ENCODE data around the gene OLFML2A.
"Not testable (repeated sequence)": the region's sequence is repeated elsewhere in the genome, so short reads cannot be mapped to it uniquely, and the experiment has no call there.

The OLFML2A gene

GRCh38 chr9:124844291-124844690 is 67.4 kb downstream of the OLFML2A start:
- H3K27ac ChIP-seq (ENCODE audit: low read depth, low read length): no peak overlapping the region
- no peak overlapping the region for H4K12ac ChIP-seq (ENCODE audit: low read depth, low read length)
- DNase-seq: no peak

DNA sequence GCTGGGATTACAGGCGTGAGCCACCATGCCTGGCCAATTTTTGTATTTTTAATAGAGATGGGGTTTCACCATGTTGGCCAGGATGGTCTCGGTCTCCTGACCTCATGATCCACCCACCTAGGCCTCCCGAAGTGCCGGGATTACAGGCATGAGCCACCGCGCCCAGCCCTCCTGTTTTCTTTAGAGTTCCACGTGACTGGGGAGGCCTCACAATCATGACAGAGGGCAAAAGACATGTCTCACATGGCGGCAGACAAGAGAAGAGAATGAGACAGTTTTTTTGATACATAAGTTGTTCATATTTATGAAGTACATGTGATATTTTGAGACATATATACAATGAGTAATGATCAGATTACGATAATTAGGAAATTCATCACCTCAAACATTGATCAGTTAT is 69.5 kb downstream of the OLFML2A start:
- H3K27me3 ChIP-seq (ENCODE audit: insufficient read depth, low read length); H3K9me3 ChIP-seq (ENCODE audit: insufficient read depth, low read depth, low read length); H3K4me2 ChIP-seq (ENCODE audit: low read length); H2BK12ac ChIP-seq (ENCODE audit: low read length); H2BK5ac ChIP-seq (ENCODE audit: low read depth, low read length, poor library complexity); H4K91ac ChIP-seq (ENCODE audit: low read depth, low read length); H2AK5ac ChIP-seq (ENCODE audit: low read length); DNase-seq; H3K4me3 ChIP-seq (ENCODE audit: low read depth, low read length); H3K14ac ChIP-seq (ENCODE audit: low read length); H3K9ac ChIP-seq (ENCODE audit: low read length); H3K36me3 ChIP-seq (ENCODE audit: control insufficient read depth in 1 of 2, insufficient read depth in 2 of 2, low read length in 2 of 2); H3K4ac ChIP-seq (ENCODE audit: low read depth, low read length); H3K27ac ChIP-seq (ENCODE audit: low read depth, low read length); H3K79me2 ChIP-seq (ENCODE audit: control insufficient read depth, insufficient read depth, low read length, poor library complexity); H3K23ac ChIP-seq (ENCODE audit: low read length); H2AFZ ChIP-seq (ENCODE audit: insufficient read depth, low read length, poor library complexity); H4K12ac ChIP-seq (ENCODE audit: low read depth, low read length); H4K8ac ChIP-seq (ENCODE audit: low read depth, low read length); H2BK120ac ChIP-seq (ENCODE audit: insufficient read depth, low read length, poor library complexity); H3K18ac ChIP-seq (ENCODE audit: low read length): not testable (repeated sequence)
- Histone ChIP-seq H3K79me1 (ENCODE audit: low read length) (peaks cover 17% of the 10 kb centered on the region), H3K4me1 (ENCODE audit: control insufficient read depth in 1 of 2, insufficient read depth in 2 of 2, low read length in 2 of 2) (peaks cover 9 to 12% of the 10 kb centered on the region in 2 experiments)
- no CpG with 5 or more reads among the region's 9 CpGs for WGBS (ENCODE audit: extremely low coverage, insufficient coverage, insufficient read length)

More at GRCh38 chr9:124844291-124844690, 67.4 kb downstream of the OLFML2A start:
- Histone ChIP-seq H3K36me3 (ENCODE audit: control insufficient read depth in 1 of 2, insufficient read depth in 2 of 2, low read length in 2 of 2) (no peaks in the 10 kb centered on the region), H3K4me2 (ENCODE audit: low read length) (no peak overlapping the region), H3K4me3 (ENCODE audit: low read depth, low read length) (no peak overlapping the region), H4K91ac (ENCODE audit: low read depth, low read length) (peak overlapping the region; percentile 43), H2BK12ac (ENCODE audit: low read length) (peak overlapping the region; percentile 65), H3K79me1 (ENCODE audit: low read length) (peaks cover 6% of the 10 kb centered on the region), H4K8ac (ENCODE audit: low read depth, low read length) (no peak overlapping the region), H2BK5ac (ENCODE audit: low read depth, low read length, poor library complexity) (no peak overlapping the region), H3K27me3 (ENCODE audit: insufficient read depth, low read length) (no peaks in the 10 kb centered on the region), H2AK5ac (ENCODE audit: low read length) (no peak overlapping the region), H3K9me3 (ENCODE audit: insufficient read depth, low read depth, low read length) (no peaks in the 10 kb centered on the region), H3K23ac (ENCODE audit: low read length) (no peak overlapping the region), H3K9ac (ENCODE audit: low read length) (no peak overlapping the region), H3K4me1 (ENCODE audit: control insufficient read depth in 1 of 2, insufficient read depth in 2 of 2, low read length in 2 of 2) (peaks cover 13% of the 10 kb centered on the region in 2 experiments), H3K14ac (ENCODE audit: low read length) (no peak overlapping the region), H2BK120ac (ENCODE audit: insufficient read depth, low read length, poor library complexity) (no peak overlapping the region), H3K18ac (ENCODE audit: low read length) (no peak overlapping the region), H2AFZ (ENCODE audit: insufficient read depth, low read length, poor library complexity) (no peak overlapping the region), H3K4ac (ENCODE audit: low read depth, low read length) (no peak overlapping the region), H3K79me2 (ENCODE audit: control insufficient read depth, insufficient read depth, low read length, poor library complexity) (peaks cover 2% of the 10 kb centered on the region)
- no CpG with 5 or more reads among the region's 4 CpGs for whole genome bisulfite sequencing (ENCODE audit: extremely low coverage, insufficient coverage, insufficient read length)

GRCh38 chr9:124846969-124847368 is 70.0 kb downstream of the OLFML2A start:
- no CpG with 5 or more reads among the region's 6 CpGs for WGBS (ENCODE audit: extremely low coverage, insufficient coverage, insufficient read length)
- no peak overlapping the region for H2AK5ac ChIP-seq (ENCODE audit: low read length)
- H3K27me3 ChIP-seq (ENCODE audit: insufficient read depth, low read length): no peaks in the 10 kb centered on the region
- H4K8ac ChIP-seq (ENCODE audit: low read depth, low read length): no peak overlapping the region
- no peak overlapping the region for H3K27ac ChIP-seq (ENCODE audit: low read depth, low read length)
- no peak overlapping the region for H4K91ac ChIP-seq (ENCODE audit: low read depth, low read length)
- H3K4me2 ChIP-seq (ENCODE audit: low read length): no peak overlapping the region
- H2BK12ac ChIP-seq (ENCODE audit: low read length): peak overlapping the region; percentile 17
- H3K79me2 ChIP-seq (ENCODE audit: control insufficient read depth, insufficient read depth, low read length, poor library complexity): peaks cover 8% of the 10 kb centered on the region
- H3K9me3 ChIP-seq (ENCODE audit: insufficient read depth, low read depth, low read length): no peaks in the 10 kb centered on the region
- no peak overlapping the region for H2BK5ac ChIP-seq (ENCODE audit: low read depth, low read length, poor library complexity)
- H2BK120ac ChIP-seq (ENCODE audit: insufficient read depth, low read length, poor library complexity): no peak overlapping the region
- H2AFZ ChIP-seq (ENCODE audit: insufficient read depth, low read length, poor library complexity): no peak overlapping the region
- H3K4ac ChIP-seq (ENCODE audit: low read depth, low read length): no peak overlapping the region
- H4K12ac ChIP-seq (ENCODE audit: low read depth, low read length): no peak overlapping the region
- no peak overlapping the region for H3K4me3 ChIP-seq (ENCODE audit: low read depth, low read length)
- H3K36me3 ChIP-seq (ENCODE audit: control insufficient read depth in 1 of 2, insufficient read depth in 2 of 2, low read length in 2 of 2): no peaks in the 10 kb centered on the region
- peaks cover 10 to 15% of the 10 kb centered on the region in 2 experiments for H3K4me1 ChIP-seq (ENCODE audit: control insufficient read depth in 1 of 2, insufficient read depth in 2 of 2, low read length in 2 of 2)
- H3K18ac ChIP-seq (ENCODE audit: low read length): no peak overlapping the region
- DNase-seq: no peak
- peaks cover 17% of the 10 kb centered on the region for H3K79me1 ChIP-seq (ENCODE audit: low read length)
- H3K9ac ChIP-seq (ENCODE audit: low read length): no peak overlapping the region
- no peak overlapping the region for H3K23ac ChIP-seq (ENCODE audit: low read length)
- no peak overlapping the region for H3K14ac ChIP-seq (ENCODE audit: low read length)

DNA sequence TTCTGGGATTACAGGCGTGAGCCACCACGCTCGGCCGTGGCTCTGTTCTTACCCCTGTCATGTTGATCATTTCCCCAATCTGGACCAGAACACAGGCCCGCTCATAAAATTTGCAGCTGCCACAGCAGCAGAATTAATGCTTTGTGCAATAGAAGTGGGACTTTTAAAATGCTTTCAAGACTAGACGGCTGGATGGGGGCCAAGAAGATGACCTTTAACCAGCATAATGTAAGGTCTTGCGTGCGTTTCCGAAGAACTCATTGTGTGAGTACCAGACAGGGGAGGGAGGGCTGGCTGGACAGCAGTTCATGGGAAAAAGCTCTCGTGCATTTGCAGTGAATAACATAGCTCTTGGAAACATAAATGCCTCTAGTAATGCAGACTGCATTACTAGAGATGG is 72.9 kb downstream of the OLFML2A start:
- H3K79me1 ChIP-seq (ENCODE audit: low read length): peaks cover 26% of the 10 kb centered on the region
- no peak for DNase-seq
- H3K27ac ChIP-seq (ENCODE audit: low read depth, low read length): peak overlapping the region; percentile 63
- WGBS (ENCODE audit: extremely low coverage, insufficient coverage, insufficient read length): no CpG with 5 or more reads among the region's 10 CpGs
- H3K18ac ChIP-seq (ENCODE audit: low read length): no peak overlapping the region
- no peak overlapping the region for H4K12ac ChIP-seq (ENCODE audit: low read depth, low read length)
- no peak overlapping the region for H3K23ac ChIP-seq (ENCODE audit: low read length)
- H3K36me3 ChIP-seq (ENCODE audit: control insufficient read depth in 1 of 2, insufficient read depth in 2 of 2, low read length in 2 of 2): no peaks in the 10 kb centered on the region
- H3K4ac ChIP-seq (ENCODE audit: low read depth, low read length): no peak overlapping the region
- no peak overlapping the region for H4K91ac ChIP-seq (ENCODE audit: low read depth, low read length)
- H2AFZ ChIP-seq (ENCODE audit: insufficient read depth, low read length, poor library complexity): no peak overlapping the region
- no peak overlapping the region for H2AK5ac ChIP-seq (ENCODE audit: low read length)
- no peak overlapping the region for H4K8ac ChIP-seq (ENCODE audit: low read depth, low read length)
- no peak overlapping the region for H3K14ac ChIP-seq (ENCODE audit: low read length)
- H2BK120ac ChIP-seq (ENCODE audit: insufficient read depth, low read length, poor library complexity): no peak overlapping the region
- H2BK5ac ChIP-seq (ENCODE audit: low read depth, low read length, poor library complexity): peak overlapping the region; percentile 70
- H3K27me3 ChIP-seq (ENCODE audit: insufficient read depth, low read length): no peaks in the 10 kb centered on the region
- H3K9ac ChIP-seq (ENCODE audit: low read length): no peak overlapping the region
- no peaks in the 10 kb centered on the region for H3K9me3 ChIP-seq (ENCODE audit: insufficient read depth, low read depth, low read length)
- no peak overlapping the region for H2BK12ac ChIP-seq (ENCODE audit: low read length)
- no peak overlapping the region for H3K4me2 ChIP-seq (ENCODE audit: low read length)
- H3K79me2 ChIP-seq (ENCODE audit: control insufficient read depth, insufficient read depth, low read length, poor library complexity): peaks cover 9% of the 10 kb centered on the region
- no peak overlapping the region for H3K4me3 ChIP-seq (ENCODE audit: low read depth, low read length)
- H3K4me1 ChIP-seq (ENCODE audit: control insufficient read depth in 1 of 2, insufficient read depth in 2 of 2, low read length in 2 of 2): peaks cover 18 to 19% of the 10 kb centered on the region in 2 experiments
